PC-9 (cell line): Measurements from ENCODE around the gene TIAM2. TPM values are rescaled to one million over a fixed set of nuclear protein-coding genes. Genes with fewer than 3 reads are reported as not detected.

Source experiments
- BruUV-seq: library from RNA; stranded (reverse); fragments of 400-500 nt; replicated peaks from 2 replicates; lab custom pipeline; 2021; lab: Mats Ljungman, UMichigan
- CTCF ChIA-PET: fragments of 300-600 bp; sonication (Branson Sonifier 250); formaldehyde crosslinking; loops from one replicate; lab custom pipeline; 2022; ENCODE audit warnings: antibody characterized with exemption; lab: Charles Lee
- POLR2A ChIA-PET: fragments of 300-600 bp; sonication (Branson Sonifier 250); formaldehyde crosslinking; loops from one replicate; lab custom pipeline; 2022; ENCODE audit warnings: antibody characterized with exemption; ENCODE audit not compliant: unreplicated experiment; lab: Charles Lee
- DNase-seq, 2 experiments: peaks; one replicate each; pipeline versions ENCODE4 v3.0.0 to v3.0.0-alpha.2; 2015 to 2022; ENCODE audit warnings: mixed read lengths in 1 of 2
- H2AFZ ChIP-seq: fragments of 200-600 bp; sonication (generic); 2 replicates; pipeline ENCODE4 v1.8.1; 2017; ENCODE audit warnings: antibody characterized with exemption
- H3F3A ChIP-seq: fragments of 200-600 bp; sonication (generic); 2 replicates; pipeline ENCODE4 v1.8.1; 2017; ENCODE audit warnings: antibody characterized with exemption, mild to moderate bottlenecking, low read depth; ENCODE audit not compliant: insufficient read depth
- H3K27ac ChIP-seq: fragments of 200-600 bp; sonication (generic); 2 replicates; pipeline ENCODE4 v1.6.1; 2016; ENCODE audit warnings: mixed run types
- H3K27me3 ChIP-seq: fragments of 200-600 bp; sonication (generic); 2 replicates; pipeline ENCODE4 v1.6.1; 2016; ENCODE audit warnings: low read depth, mixed run types; ENCODE audit not compliant: insufficient read depth
- H3K36me3 ChIP-seq: fragments of 200-600 bp; sonication (generic); 2 replicates; pipeline ENCODE4 v1.6.1; 2016; ENCODE audit warnings: low read depth, mixed run types
- H3K4me1 ChIP-seq: fragments of 200-600 bp; sonication (generic); replicated peaks from 2 replicates; pipeline ENCODE4 v1.6.1; 2016; ENCODE audit warnings: mixed run types; ENCODE audit not compliant: insufficient read depth
- H3K4me2 ChIP-seq: fragments of 200-600 bp; sonication (generic); 2 replicates; pipeline ENCODE4 v1.6.1; 2017; ENCODE audit warnings: mixed run types
- H3K4me3 ChIP-seq: fragments of 200-600 bp; sonication (generic); 2 replicates; pipeline ENCODE4 v1.6.1; 2016; ENCODE audit warnings: mixed run types
- H3K79me2 ChIP-seq: fragments of 200-600 bp; sonication (generic); 2 replicates; pipeline ENCODE4 v1.6.1; 2017; ENCODE audit warnings: low read depth, mixed run types
- H3K9me2 ChIP-seq: fragments of 200-600 bp; sonication (generic); 2 replicates; pipeline ENCODE4 v1.8.1; 2017; ENCODE audit warnings: mild to moderate bottlenecking; ENCODE audit not compliant: insufficient read depth
- H3K9me3 ChIP-seq: fragments of 200-600 bp; sonication (generic); 2 replicates; pipeline ENCODE4 v1.8.1; 2016; ENCODE audit warnings: low read depth; ENCODE audit not compliant: insufficient read depth
- H4K20me1 ChIP-seq: fragments of 200-600 bp; sonication (generic); 2 replicates; pipeline ENCODE4 v1.8.1; 2017; ENCODE audit not compliant: insufficient read depth
- CTCF ChIP-seq: fragments of 200-600 bp; sonication (generic); conservative IDR thresholded peaks from 2 replicates; pipeline ENCODE4 v1.6.1; 2017; ENCODE audit warnings: mixed run types, antibody characterized with exemption, mild to moderate bottlenecking, moderate library complexity
- EZH2 ChIP-seq: fragments of 200-600 bp; sonication (generic); IDR thresholded peaks from 2 replicates; pipeline ENCODE4 v1.8.0; 2017; ENCODE audit warnings: antibody characterized with exemption, low read depth
- intact Hi-C: fragments of 100-400 bp; cut with micrococcal nuclease; formaldehyde crosslinking; loops from one replicate; pipeline ENCODE4 v1.10.0; 2022; ENCODE audit not compliant: unreplicated experiment
- total RNA-seq: library from RNA; stranded (reverse); gene quantifications from 2 replicates; pipeline ENCODE4 v1.2.3, GENCODE V29; 2021

The TIAM2 gene
- total RNA-seq, 1 experiment from 2014 or later, result 11.4 TPM

GRCh38 chr6:155276638-155277037 lies 281.5 kb downstream of the TIAM2 start:
- Histone ChIP-seq H3K4me3 (no peak overlapping the region), H3K36me3 (no peaks in the 10 kb centered on the region), H3K27me3 (no peaks in the 10 kb centered on the region), H3K4me2 (no peak overlapping the region), H3K79me2 (no peaks in the 10 kb centered on the region), H4K20me1 (no peaks in the 10 kb centered on the region), H3K9me3 (no peaks in the 10 kb centered on the region), H2AFZ (no peak overlapping the region), H3K4me1 (no peaks in the 10 kb centered on the region), H3F3A (no peaks in the 10 kb centered on the region), H3K27ac (no peak overlapping the region), H3K9me2 (no peaks in the 10 kb centered on the region)
- intact Hi-C loops, result no loop called here
- CTCF ChIA-PET, result no interaction called here
- POLR2A ChIA-PET, result interaction anchor here (1.0 kb wide), 1 partner anchor 99 kb away, joined by 3 read pairs; no protein-coding TSS in a partner anchor
- TF ChIP-seq EZH2 (no peak), CTCF (no peak)
- no peak for DNase-seq
- no TSS peak for BruUV-seq

GRCh38 chr6:155278319-155279049 lies 283.4 kb downstream of the TIAM2 start:
- Histone ChIP-seq H3K9me3 (no peaks in the 10 kb centered on the region), H3K4me2 (no peak overlapping the region), H2AFZ (no peak overlapping the region), H4K20me1 (no peaks in the 10 kb centered on the region), H3K27ac (no peak overlapping the region), H3K4me3 (no peak overlapping the region), H3K36me3 (no peaks in the 10 kb centered on the region; the same call in 1 of the 2 replicates), H3K27me3 (no peaks in the 10 kb centered on the region), H3F3A (no peaks in the 10 kb centered on the region), H3K79me2 (no peaks in the 10 kb centered on the region), H3K4me1 (no peaks in the 10 kb centered on the region), H3K9me2 (no peaks in the 10 kb centered on the region)
- DNase-seq, result no peak
- intact Hi-C loops, result no loop called here
- no peak for TF ChIP-seq CTCF
- no peak for TF ChIP-seq EZH2
- POLR2A ChIA-PET, result interaction anchor here (0.7 kb wide), 1 partner anchor 15 kb away, joined by 5 read pairs; no protein-coding TSS in a partner anchor
- CTCF ChIA-PET, result no interaction called here
- no TSS peak for BruUV-seq

GRCh38 chr6:155284775-155285174 lies 289.7 kb downstream of the TIAM2 start:
- H3K27me3 ChIP-seq, result no peaks in the 10 kb centered on the region
- ChIA-PET POLR2A (no interaction called here), CTCF (no interaction called here)
- no peaks in the 10 kb centered on the region for H3K9me2 ChIP-seq
- H3K36me3 ChIP-seq, result peaks cover 15% of the 10 kb centered on the region; the same call in 1 of the 2 replicates
- TF ChIP-seq EZH2, result no peak
- no peak for TF ChIP-seq CTCF
- H3K4me2 ChIP-seq, result no peak overlapping the region
- H2AFZ ChIP-seq, result no peak overlapping the region
- no peaks in the 10 kb centered on the region for H3K79me2 ChIP-seq
- DNase-seq, result no peak
- H3F3A ChIP-seq, result peaks cover 4% of the 10 kb centered on the region; the same call in 1 of the 2 replicates
- intact Hi-C loops, result no loop called here
- H3K4me3 ChIP-seq, result no peak overlapping the region
- H3K4me1 ChIP-seq, result no peaks in the 10 kb centered on the region
- no peak overlapping the region for H3K27ac ChIP-seq
- BruUV-seq, result no TSS peak
- H3K9me3 ChIP-seq, result no peaks in the 10 kb centered on the region
- H4K20me1 ChIP-seq, result no peaks in the 10 kb centered on the region
